Fibroblast of villous mesenchyme (primary cell): ENCODE results near the gene CLEC4C. TPM values are rescaled to one million over a fixed set of nuclear protein-coding genes. Genes with fewer than 3 reads are reported as not detected.
A peak's percentile ranks its signal among the peaks of the same experiment; 100 is the strongest.

Experiments
- DNase-seq: peaks from one replicate; pipeline ENCODE4 v3.0.0-alpha.2; 2010; ENCODE audit warnings: low read depth
- H3K4me3 ChIP-seq: 2 replicates; pipeline ENCODE4 v1.5.1; 2011; ENCODE audit warnings: low read depth, mild to moderate bottlenecking, low read length
- CTCF ChIP-seq: IDR thresholded peaks from 2 replicates; pipeline ENCODE4 v1.5.1; 2012; ENCODE audit warnings: low read depth, mild to moderate bottlenecking, low read length; ENCODE audit not compliant: insufficient read depth
- total RNA-seq: library from RNA; depleted of rRNA; stranded (reverse); fragments of >200 nt; gene quantifications from 2 replicates; pipeline ENCODE4 v1.2.3, GENCODE V29; 2012

CLEC4C gene
- total RNA-seq, 1 donor = not detected

GRCh38 chr12:7719946-7720730, 27.0 kb downstream of the CLEC4C start:
- TF ChIP-seq CTCF = no peak
- no peak overlapping the region for H3K4me3 ChIP-seq
- DNase-seq = no peak

GRCh38 chr12:7716381-7716780, 30.8 kb downstream of the CLEC4C start:
- DNase-seq = no peak
- H3K4me3 ChIP-seq = no peak overlapping the region
- TF ChIP-seq CTCF = no peak

- DNase-seq = peak; percentile 2
- no peak overlapping the region for H3K4me3 ChIP-seq
- TF ChIP-seq CTCF = no peak
These were observed 34.2 kb downstream of the CLEC4C start for GRCh38 chr12:7712841-7713442.

GRCh38 chr12:7711133-7711532, 36.0 kb downstream of the CLEC4C start, which contains the start of gene DPPA3:
Gene DPPA3, plus strand, starts transcription at chr12:7711433. Its CDS starts 138 bp downstream, at chr12:7711571.
- TF ChIP-seq CTCF = no peak
- DNase-seq = no peak
- H3K4me3 ChIP-seq = no peak within 1 kb of the TSS

- DNase-seq = no peak
- H3K4me3 ChIP-seq = no peak overlapping the region
- no peak for TF ChIP-seq CTCF
These were observed 37.1 kb downstream of the CLEC4C start for GRCh38 chr12:7709969-7710675.

GRCh38 chr12:7705846-7706245, 41.3 kb downstream of the CLEC4C start:
- no peak for TF ChIP-seq CTCF
- no peak for DNase-seq
- no peak overlapping the region for H3K4me3 ChIP-seq
